GM19463 (cell line): Measurements from ENCODE around the gene SLX4.
"Not testable (repeated sequence)": the region's sequence is repeated elsewhere in the genome, so short reads cannot be mapped to it uniquely, and the experiment has no call there.

Source experiments
- ATAC-seq: cut with Tn5 transposase; IDR thresholded peaks from one replicate; pipeline ENCODE4 v1.9.1; 2021; ENCODE audit warnings: mild to moderate bottlenecking, moderate library complexity; ENCODE audit not compliant: unreplicated experiment

SLX4 gene

GRCh38 chr16:3611146-3611975 is at the start of gene SLX4:
TSS of gene SLX4 (minus strand) at chr16:3611606. CDS start at chr16:3608964, 2,642 bp downstream.
- peak; percentile 82 for ATAC-seq

GRCh38 chr16:3659251-3659650 is 47.8 kb upstream of the SLX4 start:
- ATAC-seq = no peak

- ATAC-seq = no peak
Measured at GRCh38 chr16:3656491-3657468, 45.4 kb upstream of the SLX4 start.

- ATAC-seq = not testable (repeated sequence)
Measured at GRCh38 chr16:3656160-3656490, 44.7 kb upstream of the SLX4 start.

GRCh38 chr16:3655396-3656159 is 44.2 kb upstream of the SLX4 start:
- no peak for ATAC-seq

GRCh38 chr16:3655030-3655395 is 43.6 kb upstream of the SLX4 start:
- ATAC-seq = no peak

GRCh38 chr16:3654249-3654991 is 43.0 kb upstream of the SLX4 start, which contains the start of gene DNASE1:
TSS of gene DNASE1 (plus strand) at chr16:3654691. CDS start at chr16:3655374, 683 bp downstream.
- no peak for ATAC-seq

- ATAC-seq = no peak
Measured at GRCh38 chr16:3652373-3653195, 41.2 kb upstream of the SLX4 start.

GRCh38 chr16:3651461-3652372 is 40.3 kb upstream of the SLX4 start:
- no peak for ATAC-seq

- no peak for ATAC-seq
Measured at GRCh38 chr16:3650631-3651265, 39.3 kb upstream of the SLX4 start.

GRCh38 chr16:3646348-3646920 is 35.0 kb upstream of the SLX4 start:
- no peak for ATAC-seq

GRCh38 chr16:3645504-3646347 is 34.3 kb upstream of the SLX4 start:
- ATAC-seq = no peak

- no peak for ATAC-seq
Measured at GRCh38 chr16:3645108-3645503, 33.7 kb upstream of the SLX4 start.

- no peak for ATAC-seq
Measured at GRCh38 chr16:3643095-3643730, 31.8 kb upstream of the SLX4 start.

GRCh38 chr16:3642397-3643094 is 31.1 kb upstream of the SLX4 start:
- no peak for ATAC-seq
